A549 (cell line): ENCODE results near the gene UPB1.

ENCODE experiments used
- CBX8 ChIP-seq: fragments of 200-600 bp; sonication (generic); IDR thresholded peaks from 2 replicates; pipeline ENCODE4 v1.6.1; 2016
- ELK1 ChIP-seq: fragments of 150-350 bp; IDR thresholded peaks from 2 replicates; pipeline ENCODE4 v1.6.1; 2014; ENCODE audit warnings: low read depth, mild to moderate bottlenecking, low read length
- EP300 ChIP-seq, 2 experiments: fragments of >200 bp; sonication (Bioruptor Twin); formaldehyde crosslinking; IDR thresholded peaks; 2 replicates in 1 of 2; 3 replicates in 1 of 2; pipeline ENCODE4 v1.6.1; 2016 to 2017
- NFE2L2 ChIP-seq: fragments of 150-350 bp; conservative IDR thresholded peaks from 2 replicates; pipeline ENCODE4 v1.6.1; 2014; ENCODE audit warnings: low read length
- POLR2A ChIP-seq: IDR thresholded peaks from 2 replicates; pipeline ENCODE4 v1.6.1; 2012; ENCODE audit warnings: mild to moderate bottlenecking, low read length
- TF ChIP-seq, protein P1 (sequence below): fragments of >200 bp; sonication (Bioruptor Twin); formaldehyde crosslinking; IDR thresholded peaks from 3 replicates; pipeline ENCODE4 v1.5.1; 2016
- TF ChIP-seq, protein P2 (sequence below): fragments of 200-600 bp; sonication (generic); IDR thresholded peaks from 2 replicates; pipeline ENCODE4 v1.6.1; 2016; ENCODE audit warnings: antibody characterized with exemption, mild to moderate bottlenecking, moderate library complexity

GRCh38 chr22:24489011-24489410 is 6.1 kb upstream of the UPB1 start:
- TF ChIP-seq ELK1 (no peak), NFE2L2 (no peak), POLR2A (no peak), CBX8 (no peak), EP300 (IDR thresholded peaks at IDR 0.05) (no peak)
- TF ChIP-seq, protein P1, sequence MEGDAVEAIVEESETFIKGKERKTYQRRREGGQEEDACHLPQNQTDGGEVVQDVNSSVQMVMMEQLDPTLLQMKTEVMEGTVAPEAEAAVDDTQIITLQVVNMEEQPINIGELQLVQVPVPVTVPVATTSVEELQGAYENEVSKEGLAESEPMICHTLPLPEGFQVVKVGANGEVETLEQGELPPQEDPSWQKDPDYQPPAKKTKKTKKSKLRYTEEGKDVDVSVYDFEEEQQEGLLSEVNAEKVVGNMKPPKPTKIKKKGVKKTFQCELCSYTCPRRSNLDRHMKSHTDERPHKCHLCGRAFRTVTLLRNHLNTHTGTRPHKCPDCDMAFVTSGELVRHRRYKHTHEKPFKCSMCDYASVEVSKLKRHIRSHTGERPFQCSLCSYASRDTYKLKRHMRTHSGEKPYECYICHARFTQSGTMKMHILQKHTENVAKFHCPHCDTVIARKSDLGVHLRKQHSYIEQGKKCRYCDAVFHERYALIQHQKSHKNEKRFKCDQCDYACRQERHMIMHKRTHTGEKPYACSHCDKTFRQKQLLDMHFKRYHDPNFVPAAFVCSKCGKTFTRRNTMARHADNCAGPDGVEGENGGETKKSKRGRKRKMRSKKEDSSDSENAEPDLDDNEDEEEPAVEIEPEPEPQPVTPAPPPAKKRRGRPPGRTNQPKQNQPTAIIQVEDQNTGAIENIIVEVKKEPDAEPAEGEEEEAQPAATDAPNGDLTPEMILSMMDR: no peak
- TF ChIP-seq, protein P2, sequence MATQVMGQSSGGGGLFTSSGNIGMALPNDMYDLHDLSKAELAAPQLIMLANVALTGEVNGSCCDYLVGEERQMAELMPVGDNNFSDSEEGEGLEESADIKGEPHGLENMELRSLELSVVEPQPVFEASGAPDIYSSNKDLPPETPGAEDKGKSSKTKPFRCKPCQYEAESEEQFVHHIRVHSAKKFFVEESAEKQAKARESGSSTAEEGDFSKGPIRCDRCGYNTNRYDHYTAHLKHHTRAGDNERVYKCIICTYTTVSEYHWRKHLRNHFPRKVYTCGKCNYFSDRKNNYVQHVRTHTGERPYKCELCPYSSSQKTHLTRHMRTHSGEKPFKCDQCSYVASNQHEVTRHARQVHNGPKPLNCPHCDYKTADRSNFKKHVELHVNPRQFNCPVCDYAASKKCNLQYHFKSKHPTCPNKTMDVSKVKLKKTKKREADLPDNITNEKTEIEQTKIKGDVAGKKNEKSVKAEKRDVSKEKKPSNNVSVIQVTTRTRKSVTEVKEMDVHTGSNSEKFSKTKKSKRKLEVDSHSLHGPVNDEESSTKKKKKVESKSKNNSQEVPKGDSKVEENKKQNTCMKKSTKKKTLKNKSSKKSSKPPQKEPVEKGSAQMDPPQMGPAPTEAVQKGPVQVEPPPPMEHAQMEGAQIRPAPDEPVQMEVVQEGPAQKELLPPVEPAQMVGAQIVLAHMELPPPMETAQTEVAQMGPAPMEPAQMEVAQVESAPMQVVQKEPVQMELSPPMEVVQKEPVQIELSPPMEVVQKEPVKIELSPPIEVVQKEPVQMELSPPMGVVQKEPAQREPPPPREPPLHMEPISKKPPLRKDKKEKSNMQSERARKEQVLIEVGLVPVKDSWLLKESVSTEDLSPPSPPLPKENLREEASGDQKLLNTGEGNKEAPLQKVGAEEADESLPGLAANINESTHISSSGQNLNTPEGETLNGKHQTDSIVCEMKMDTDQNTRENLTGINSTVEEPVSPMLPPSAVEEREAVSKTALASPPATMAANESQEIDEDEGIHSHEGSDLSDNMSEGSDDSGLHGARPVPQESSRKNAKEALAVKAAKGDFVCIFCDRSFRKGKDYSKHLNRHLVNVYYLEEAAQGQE: no peak
